Activated B cell treated with CpG ODN at 0.5 μM for 24 hours (primary cell): Measurements from ENCODE around the gene CARS1. TPM values are rescaled to one million over a fixed set of nuclear protein-coding genes. Genes with fewer than 3 reads are reported as not detected.

Experiments used
- ATAC-seq: fragments of 200-7000 bp; cut with Tn5 transposase; one replicate; pipeline ENCODE4 v1.10.0; 2021; ENCODE audit warnings: low read depth, mild to moderate bottlenecking, moderate library complexity
- CTCF ChIA-PET: fragments of 350-600 bp; sonication (Branson Sonifier 250); formaldehyde crosslinking; loops from one replicate; lab custom pipeline; 2021; ENCODE audit warnings: antibody characterized with exemption; lab: Charles Lee
- POLR2A ChIA-PET: fragments of 350-600 bp; sonication (Branson Sonifier 250); formaldehyde crosslinking; loops from one replicate; lab custom pipeline; 2021; ENCODE audit warnings: antibody characterized with exemption; lab: Charles Lee
- DNase-seq: peaks from one replicate; pipeline ENCODE4 v3.0.0; 2022
- H3K27ac Mint-ChIP-seq: one replicate; pipeline ENCODE4 v1.8.0; 2020; ENCODE audit warnings: mixed read lengths
- H3K27me3 Mint-ChIP-seq: one replicate; pipeline ENCODE4 v1.8.0; 2021; ENCODE audit warnings: mixed read lengths
- H3K36me3 Mint-ChIP-seq: one replicate; pipeline ENCODE4 v1.8.0; 2021; ENCODE audit warnings: low read depth, mixed read lengths
- H3K4me1 Mint-ChIP-seq: one replicate; pipeline ENCODE4 v1.8.0; 2021; ENCODE audit warnings: mixed read lengths
- H3K4me3 Mint-ChIP-seq: one replicate; pipeline ENCODE4 v1.8.0; 2020; ENCODE audit warnings: mild to moderate bottlenecking, mixed read lengths
- H3K9me3 Mint-ChIP-seq: one replicate; pipeline ENCODE4 v1.8.0; 2020; ENCODE audit warnings: mixed read lengths
- intact Hi-C: fragments of 100-400 bp; cut with micrococcal nuclease; formaldehyde crosslinking; loops from one replicate; pipeline ENCODE4 v1.15.1; 2024
- total RNA-seq: library from RNA; stranded (reverse); gene quantifications from 2 replicates; pipeline ENCODE4 v1.2.3, GENCODE V29; 2022
- TF ChIP-seq, protein P1 (sequence below): fragments of 200-600 bp; IDR thresholded peaks from one replicate; pipeline ENCODE4 v1.8.0; 2022; ENCODE audit warnings: antibody characterized with exemption, mild to moderate bottlenecking

CARS1 gene
- total RNA-seq, 1 donor from 2014 or later: 110 TPM

DNA sequence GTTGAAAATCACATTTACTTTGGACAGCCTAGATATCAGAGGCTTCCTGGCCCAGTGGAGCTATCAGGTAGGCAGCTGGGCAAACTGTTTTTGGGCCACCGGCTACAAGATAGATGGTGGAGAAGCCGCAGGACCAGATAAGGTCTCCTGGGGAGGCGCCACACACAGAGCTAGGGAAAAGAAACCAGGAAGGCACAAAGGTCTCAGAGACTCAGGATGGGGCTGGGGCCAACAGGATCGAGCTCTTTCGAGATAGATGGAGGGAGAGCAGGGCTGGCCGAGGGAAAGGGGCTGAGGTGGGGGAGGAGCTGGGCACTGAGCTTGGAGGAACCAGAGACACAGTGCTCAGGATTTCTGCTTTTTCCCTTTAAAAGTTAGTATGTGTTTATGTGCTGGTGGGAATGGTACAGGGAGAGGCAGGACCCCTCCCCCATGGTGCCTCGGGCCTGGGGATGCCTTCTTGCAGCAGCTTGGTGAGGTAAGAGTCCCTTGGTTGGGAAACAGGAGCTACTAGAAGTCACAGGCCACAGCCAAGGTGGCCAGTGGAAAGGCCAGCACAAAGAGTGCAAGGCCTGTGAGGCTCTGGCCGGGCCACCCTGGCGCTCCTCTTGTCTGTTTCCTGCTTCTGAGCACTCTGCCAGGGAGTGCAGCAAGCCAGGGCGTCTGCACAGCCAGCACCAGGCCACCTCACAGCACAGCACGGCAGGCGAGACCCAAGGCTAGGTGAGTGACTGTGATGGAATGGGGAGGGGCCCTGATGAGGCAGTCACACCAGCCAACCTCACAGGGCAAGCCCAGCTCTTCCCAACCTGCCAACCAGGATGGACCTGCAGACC is 53.6 kb downstream of the CARS1 start:
- peaks cover 85% of the 10 kb centered on the region for H3K36me3 Mint-ChIP-seq
- H3K27ac Mint-ChIP-seq: no peak overlapping the region
- no peaks in the 10 kb centered on the region for H3K27me3 Mint-ChIP-seq
- ChIA-PET POLR2A (no interaction called here), CTCF (no interaction called here)
- DNase-seq (no peak), ATAC-seq (no peak)
- TF ChIP-seq, protein P1, sequence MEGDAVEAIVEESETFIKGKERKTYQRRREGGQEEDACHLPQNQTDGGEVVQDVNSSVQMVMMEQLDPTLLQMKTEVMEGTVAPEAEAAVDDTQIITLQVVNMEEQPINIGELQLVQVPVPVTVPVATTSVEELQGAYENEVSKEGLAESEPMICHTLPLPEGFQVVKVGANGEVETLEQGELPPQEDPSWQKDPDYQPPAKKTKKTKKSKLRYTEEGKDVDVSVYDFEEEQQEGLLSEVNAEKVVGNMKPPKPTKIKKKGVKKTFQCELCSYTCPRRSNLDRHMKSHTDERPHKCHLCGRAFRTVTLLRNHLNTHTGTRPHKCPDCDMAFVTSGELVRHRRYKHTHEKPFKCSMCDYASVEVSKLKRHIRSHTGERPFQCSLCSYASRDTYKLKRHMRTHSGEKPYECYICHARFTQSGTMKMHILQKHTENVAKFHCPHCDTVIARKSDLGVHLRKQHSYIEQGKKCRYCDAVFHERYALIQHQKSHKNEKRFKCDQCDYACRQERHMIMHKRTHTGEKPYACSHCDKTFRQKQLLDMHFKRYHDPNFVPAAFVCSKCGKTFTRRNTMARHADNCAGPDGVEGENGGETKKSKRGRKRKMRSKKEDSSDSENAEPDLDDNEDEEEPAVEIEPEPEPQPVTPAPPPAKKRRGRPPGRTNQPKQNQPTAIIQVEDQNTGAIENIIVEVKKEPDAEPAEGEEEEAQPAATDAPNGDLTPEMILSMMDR: no peak
- H3K4me3 Mint-ChIP-seq: no peak overlapping the region
- no peaks in the 10 kb centered on the region for H3K4me1 Mint-ChIP-seq
- no peaks in the 10 kb centered on the region for H3K9me3 Mint-ChIP-seq
- intact Hi-C loops: no loop called here

DNA sequence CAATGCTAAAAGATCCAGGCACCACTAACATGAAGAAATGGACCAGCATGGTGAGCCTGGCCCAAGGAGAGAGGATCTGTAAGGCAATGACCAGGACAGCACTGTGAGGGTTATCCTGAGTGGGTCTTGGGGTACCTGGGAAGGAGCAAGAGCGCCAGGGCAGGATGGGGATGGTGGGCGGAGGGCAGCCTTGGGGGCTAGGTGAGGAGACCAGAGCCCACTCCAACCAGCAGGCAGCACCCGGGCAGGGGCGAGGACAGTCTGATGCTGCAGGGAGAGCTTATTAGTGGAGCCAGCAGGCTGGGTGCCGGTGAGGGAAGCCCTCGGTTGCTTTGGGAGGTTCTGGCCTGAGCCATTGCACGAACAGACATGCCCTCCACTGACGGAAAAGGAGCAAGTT is 54.4 kb downstream of the CARS1 start:
- Mint-ChIP-seq H3K4me1 (no peaks in the 10 kb centered on the region), H3K36me3 (peaks cover 78% of the 10 kb centered on the region), H3K9me3 (no peaks in the 10 kb centered on the region), H3K27ac (no peak overlapping the region), H3K4me3 (no peak overlapping the region), H3K27me3 (no peaks in the 10 kb centered on the region)
- intact Hi-C loops: no loop called here
- ChIA-PET POLR2A (no interaction called here), CTCF (no interaction called here)
- TF ChIP-seq, protein P1: no peak
- no peak for DNase-seq
- ATAC-seq: no peak

DNA sequence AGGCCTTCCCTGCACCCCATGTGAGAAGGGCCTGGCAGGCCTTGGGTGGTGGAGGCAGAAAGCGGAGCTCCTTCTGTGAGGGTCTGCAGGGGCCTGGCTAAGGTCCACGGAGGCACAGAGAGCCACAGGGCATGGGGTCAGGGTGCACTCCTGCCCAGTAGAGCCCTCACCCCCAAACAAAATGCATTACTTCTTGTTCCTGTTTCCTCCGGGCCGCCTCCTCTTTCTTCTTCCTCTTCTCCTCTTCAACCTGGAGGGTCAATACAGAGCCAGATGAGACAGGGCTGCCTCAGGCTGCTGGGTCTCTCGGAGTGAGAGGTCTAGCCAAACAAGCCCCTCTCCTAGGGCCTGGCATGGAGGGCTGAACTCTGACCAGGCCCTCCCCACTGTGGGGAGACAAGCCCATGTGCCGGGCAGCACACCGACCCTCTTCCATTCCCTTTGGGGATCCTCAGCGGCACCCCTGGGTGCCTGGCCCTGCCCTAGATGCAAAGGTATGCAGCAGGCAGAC is 54.8 kb downstream of the CARS1 start:
- Mint-ChIP-seq H3K9me3 (no peaks in the 10 kb centered on the region), H3K4me1 (no peaks in the 10 kb centered on the region), H3K27me3 (no peaks in the 10 kb centered on the region), H3K4me3 (no peak overlapping the region), H3K27ac (no peak overlapping the region), H3K36me3 (peaks cover 73% of the 10 kb centered on the region)
- ATAC-seq (no peak), DNase-seq (no peak)
- intact Hi-C loops: no loop called here
- ChIA-PET CTCF (no interaction called here), POLR2A (no interaction called here)
- TF ChIP-seq, protein P1: no peak

DNA sequence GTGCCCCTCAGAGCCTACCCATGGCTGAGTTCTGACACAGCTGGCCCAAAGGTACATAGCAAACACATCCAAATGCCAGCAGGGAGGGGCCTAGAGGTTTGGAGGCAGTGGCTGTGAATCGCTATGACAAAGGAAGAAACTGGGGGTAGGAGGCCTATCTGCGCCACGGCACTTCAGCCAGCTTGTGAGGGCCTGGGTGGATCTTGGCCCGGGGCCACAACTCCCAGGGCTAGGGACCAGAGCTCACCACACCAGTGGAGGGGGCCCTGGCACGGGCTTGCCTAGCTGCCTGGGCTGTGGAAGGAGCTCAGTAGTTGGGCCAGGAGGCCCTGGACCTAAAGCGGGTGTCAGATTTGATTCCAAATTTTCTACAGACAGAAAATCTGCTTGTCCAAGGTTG is 55.7 kb downstream of the CARS1 start:
- ChIA-PET POLR2A (no interaction called here), CTCF (no interaction called here)
- DNase-seq (no peak), ATAC-seq (no peak)
- H3K9me3 Mint-ChIP-seq: no peaks in the 10 kb centered on the region
- no peaks in the 10 kb centered on the region for H3K27me3 Mint-ChIP-seq
- TF ChIP-seq, protein P1: no peak
- H3K4me1 Mint-ChIP-seq: no peaks in the 10 kb centered on the region
- no peak overlapping the region for H3K27ac Mint-ChIP-seq
- H3K4me3 Mint-ChIP-seq: no peak overlapping the region
- intact Hi-C loops: no loop called here
- peaks cover 66% of the 10 kb centered on the region for H3K36me3 Mint-ChIP-seq

DNA sequence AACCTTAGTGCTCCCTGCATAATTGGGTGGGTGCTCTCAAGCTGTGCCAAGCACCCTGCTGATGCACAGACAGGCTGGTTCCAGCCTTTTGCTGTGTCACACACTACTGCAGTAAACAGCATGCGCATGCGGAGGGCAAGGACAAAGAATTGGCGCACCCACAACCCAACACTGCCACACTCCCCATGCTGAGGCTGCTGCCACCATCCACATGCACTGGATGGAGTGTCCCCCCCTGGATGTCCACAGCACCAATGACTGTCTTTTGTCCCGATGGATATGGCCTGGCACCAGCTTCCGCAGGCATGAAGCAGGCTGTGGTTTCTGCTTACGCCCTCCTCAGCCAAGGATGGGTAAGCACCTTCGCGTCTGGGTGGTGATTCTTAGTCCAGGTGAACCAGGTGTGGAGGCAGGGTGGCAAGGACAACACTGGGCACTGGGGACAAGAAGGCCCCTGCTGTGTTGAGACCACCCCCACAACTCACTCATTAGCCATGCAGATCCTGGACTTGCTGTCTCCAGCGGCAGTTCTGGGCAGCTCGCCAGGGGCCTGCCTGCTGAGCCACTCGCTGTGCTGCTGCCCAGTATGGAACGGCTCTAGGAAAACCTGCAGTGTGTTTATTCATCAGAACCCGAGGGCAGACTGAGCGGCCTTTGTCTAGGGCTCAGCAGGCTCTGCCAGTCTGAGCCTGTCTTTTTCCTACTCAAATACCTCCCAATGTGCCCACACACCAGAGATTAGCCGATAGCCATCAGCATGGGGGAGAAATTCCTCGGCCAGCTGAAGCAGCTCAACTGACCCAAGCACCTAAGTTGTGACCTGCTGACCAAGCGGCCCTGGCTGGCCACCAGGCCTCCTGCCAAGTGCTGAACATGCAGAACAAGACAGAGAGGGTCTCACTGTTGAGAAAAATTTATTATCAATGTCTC is 56.9 kb downstream of the CARS1 start:
- Mint-ChIP-seq H3K9me3 (no peaks in the 10 kb centered on the region), H3K27ac (no peak overlapping the region), H3K4me3 (no peak overlapping the region), H3K27me3 (no peaks in the 10 kb centered on the region), H3K4me1 (no peaks in the 10 kb centered on the region), H3K36me3 (peaks cover 57% of the 10 kb centered on the region)
- ChIA-PET CTCF (interaction anchor here (0.6 kb wide), 1 partner anchor 33 kb away, joined by 5 read pairs; no protein-coding TSS in a partner anchor), POLR2A (no interaction called here)
- ATAC-seq (no peak), DNase-seq (no peak)
- intact Hi-C loops: no loop called here
- TF ChIP-seq, protein P1: no peak
